Astrocyte (in vitro differentiated cells and primary cell): ENCODE data around the gene OR51B2.

ENCODE experiments used
- EZH2 ChIP-seq: IDR thresholded peaks from 2 replicates; pipeline ENCODE4 v1.6.1; 2012; ENCODE audit warnings: mild to moderate bottlenecking, low read length, inconsistent platforms; ENCODE audit not compliant: insufficient read depth
- TF ChIP-seq, protein P1 (sequence below): IDR thresholded peaks from 2 replicates; pipeline ENCODE4 v1.5.1; 2011; ENCODE audit warnings: low read depth, mild to moderate bottlenecking, inconsistent platforms, low read length, moderate library complexity; ENCODE audit not compliant: insufficient read depth

DNA sequence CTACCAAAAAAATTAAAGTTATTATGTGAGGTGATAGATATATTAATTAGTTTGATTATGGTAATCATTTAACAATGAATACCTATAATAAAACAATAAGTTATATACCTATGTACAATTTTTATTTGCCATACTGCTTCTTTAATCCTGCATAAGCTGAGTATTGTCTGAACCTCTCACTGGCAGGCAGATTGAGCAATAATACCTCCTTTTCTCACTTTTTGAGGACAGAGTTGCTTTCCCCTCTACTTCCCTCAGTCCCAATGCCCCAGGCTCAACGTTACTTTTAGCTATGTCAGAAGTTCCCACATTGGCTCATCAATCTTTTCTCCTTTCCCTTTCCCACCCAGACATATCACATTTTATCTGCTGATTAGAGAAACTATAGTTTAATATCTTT is 25.5 kb upstream of the OR51B2 start:
- TF ChIP-seq, protein P1, sequence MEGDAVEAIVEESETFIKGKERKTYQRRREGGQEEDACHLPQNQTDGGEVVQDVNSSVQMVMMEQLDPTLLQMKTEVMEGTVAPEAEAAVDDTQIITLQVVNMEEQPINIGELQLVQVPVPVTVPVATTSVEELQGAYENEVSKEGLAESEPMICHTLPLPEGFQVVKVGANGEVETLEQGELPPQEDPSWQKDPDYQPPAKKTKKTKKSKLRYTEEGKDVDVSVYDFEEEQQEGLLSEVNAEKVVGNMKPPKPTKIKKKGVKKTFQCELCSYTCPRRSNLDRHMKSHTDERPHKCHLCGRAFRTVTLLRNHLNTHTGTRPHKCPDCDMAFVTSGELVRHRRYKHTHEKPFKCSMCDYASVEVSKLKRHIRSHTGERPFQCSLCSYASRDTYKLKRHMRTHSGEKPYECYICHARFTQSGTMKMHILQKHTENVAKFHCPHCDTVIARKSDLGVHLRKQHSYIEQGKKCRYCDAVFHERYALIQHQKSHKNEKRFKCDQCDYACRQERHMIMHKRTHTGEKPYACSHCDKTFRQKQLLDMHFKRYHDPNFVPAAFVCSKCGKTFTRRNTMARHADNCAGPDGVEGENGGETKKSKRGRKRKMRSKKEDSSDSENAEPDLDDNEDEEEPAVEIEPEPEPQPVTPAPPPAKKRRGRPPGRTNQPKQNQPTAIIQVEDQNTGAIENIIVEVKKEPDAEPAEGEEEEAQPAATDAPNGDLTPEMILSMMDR: no peak
- TF ChIP-seq EZH2: no peak
